ENCODE data around the gene TEX10.
"Not testable (repeated sequence)": the region's sequence is repeated elsewhere in the genome, so short reads cannot be mapped to it uniquely, and the experiment has no call there.

TEX10 gene

GRCh38 chr9:100352727-100353505, at the start of gene TEX10:
Gene TEX10, minus strand, starts transcription at chr9:100352942. Its CDS starts 3,579 bp downstream, at chr9:100349363.
- peak; percentile 88 for DNase-seq

DNA sequence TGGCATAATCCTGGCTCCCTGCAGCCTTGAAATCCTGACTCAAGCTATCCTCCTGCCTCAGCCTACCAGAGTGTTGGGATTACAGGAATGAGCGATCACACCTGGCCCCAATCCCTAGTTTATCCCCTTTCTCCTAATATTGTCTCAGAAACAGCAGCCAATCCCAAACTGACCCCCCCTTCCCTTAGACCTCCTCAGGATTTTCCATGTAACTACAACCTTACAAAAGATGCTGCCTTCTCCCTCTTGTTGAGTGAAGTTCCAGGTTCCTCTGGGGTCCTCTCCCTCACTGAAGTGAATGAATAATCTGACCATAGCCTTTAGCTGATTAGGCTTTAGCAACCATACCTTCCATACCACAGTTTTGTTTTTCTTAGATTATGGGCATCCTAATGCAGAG, 48.3 kb upstream of the TEX10 start:
- DNase-seq, result no peak

DNA sequence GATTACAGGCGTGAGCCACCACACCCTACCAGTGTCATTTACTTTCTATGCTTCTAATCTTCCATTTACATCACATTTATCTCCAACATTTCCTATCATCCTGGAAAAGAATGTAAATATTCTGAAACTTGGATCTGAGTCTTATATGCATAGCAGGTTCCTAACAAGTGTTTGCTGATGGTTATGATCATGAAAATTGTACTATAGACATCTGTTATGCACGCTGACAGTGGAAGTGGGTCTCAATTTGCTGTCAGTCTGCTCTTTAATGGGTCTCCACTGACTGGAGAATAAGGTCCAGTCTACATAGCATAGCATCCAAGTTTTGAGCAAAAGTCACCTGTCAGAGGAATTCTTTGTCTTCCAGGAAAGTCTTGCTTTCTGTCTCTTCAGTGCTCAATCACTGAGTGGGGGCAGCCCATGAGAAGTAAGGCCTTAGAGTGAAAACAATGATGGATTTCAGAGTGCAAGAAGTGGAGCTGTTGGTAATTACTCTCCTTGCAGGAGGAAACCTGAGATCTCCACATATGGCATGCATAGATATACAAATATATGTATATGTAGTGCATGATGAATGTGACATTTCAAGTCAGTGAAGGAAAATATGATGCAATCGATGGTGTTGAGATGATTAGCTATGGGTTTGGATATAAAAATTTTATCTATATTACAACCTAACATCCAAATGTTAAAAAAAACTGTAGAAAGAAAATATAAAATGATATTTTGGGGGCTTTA, 45.0 kb upstream of the TEX10 start:
- no peak for DNase-seq

DNA sequence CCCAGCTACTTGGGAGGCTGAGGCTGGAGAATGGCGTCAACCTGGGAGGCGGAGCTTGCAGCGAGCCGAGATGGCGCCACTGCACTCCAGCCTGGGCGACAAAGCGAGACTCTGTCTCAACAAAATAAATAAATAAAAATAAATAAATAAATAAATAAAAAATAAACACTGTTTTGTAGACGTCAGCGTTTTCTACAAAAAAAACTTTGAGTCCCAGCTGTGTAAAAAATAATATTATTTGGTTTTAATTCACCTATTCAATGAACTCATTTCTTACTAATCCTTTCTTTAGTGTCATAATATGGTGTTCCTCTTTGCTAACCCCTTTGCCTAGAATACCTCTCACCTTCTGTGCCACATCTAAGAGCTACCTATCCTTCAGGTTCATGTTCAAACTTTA, 44.0 kb upstream of the TEX10 start:
- DNase-seq, result no peak

- no peak for DNase-seq
Measured at GRCh38 chr9:100394816-100395215, 42.1 kb upstream of the TEX10 start.

- DNase-seq, result no peak
Measured at GRCh38 chr9:100394032-100394695, 41.4 kb upstream of the TEX10 start.

DNA sequence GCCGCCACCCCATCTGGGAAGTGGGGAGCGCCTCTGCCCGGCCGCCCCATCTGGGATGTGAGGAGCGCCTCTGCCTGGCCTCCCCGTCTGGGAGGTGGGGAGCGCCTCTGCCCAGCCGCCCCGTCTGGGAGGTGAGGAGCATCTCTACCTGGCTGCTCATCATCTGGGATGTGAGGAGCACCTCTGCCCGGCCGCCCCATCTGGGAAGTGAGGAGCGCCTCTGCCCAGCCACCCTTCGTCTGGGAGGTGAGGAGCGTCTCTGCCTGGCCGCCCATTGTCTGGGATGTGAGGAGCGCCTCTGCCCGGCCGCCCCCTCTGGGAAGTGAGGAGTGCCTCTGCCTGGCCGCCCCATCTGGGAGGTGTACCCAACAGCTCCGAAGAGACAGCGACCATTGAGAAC, 40.2 kb upstream of the TEX10 start:
- DNase-seq, result not testable (repeated sequence)

- DNase-seq, result no peak
Measured at GRCh38 chr9:100379862-100380261, 27.1 kb upstream of the TEX10 start.

GRCh38 chr9:100377015-100377414, 24.3 kb upstream of the TEX10 start:
- DNase-seq, result no peak

GRCh38 chr9:100375658-100376057, 22.9 kb upstream of the TEX10 start:
- DNase-seq, result no peak

DNA sequence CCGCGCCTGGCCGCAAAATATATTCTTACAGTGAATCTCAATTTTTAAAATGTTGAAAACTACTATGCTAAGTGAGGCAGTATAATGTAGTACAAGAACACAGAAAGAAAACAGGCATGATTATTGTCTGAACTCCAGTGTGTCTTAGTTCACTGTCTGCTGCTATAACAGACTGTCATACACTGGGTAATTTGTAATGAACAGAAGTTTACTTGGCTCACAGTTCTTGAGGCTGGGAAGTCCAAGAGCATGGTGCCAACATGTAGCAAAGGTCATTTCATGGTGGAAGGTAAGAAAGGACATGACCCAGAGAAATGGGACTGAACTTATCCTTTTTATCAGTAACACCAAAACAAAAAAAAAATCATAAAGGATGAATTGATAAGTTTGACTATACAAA, 19.9 kb upstream of the TEX10 start:
- no peak for DNase-seq

DNA sequence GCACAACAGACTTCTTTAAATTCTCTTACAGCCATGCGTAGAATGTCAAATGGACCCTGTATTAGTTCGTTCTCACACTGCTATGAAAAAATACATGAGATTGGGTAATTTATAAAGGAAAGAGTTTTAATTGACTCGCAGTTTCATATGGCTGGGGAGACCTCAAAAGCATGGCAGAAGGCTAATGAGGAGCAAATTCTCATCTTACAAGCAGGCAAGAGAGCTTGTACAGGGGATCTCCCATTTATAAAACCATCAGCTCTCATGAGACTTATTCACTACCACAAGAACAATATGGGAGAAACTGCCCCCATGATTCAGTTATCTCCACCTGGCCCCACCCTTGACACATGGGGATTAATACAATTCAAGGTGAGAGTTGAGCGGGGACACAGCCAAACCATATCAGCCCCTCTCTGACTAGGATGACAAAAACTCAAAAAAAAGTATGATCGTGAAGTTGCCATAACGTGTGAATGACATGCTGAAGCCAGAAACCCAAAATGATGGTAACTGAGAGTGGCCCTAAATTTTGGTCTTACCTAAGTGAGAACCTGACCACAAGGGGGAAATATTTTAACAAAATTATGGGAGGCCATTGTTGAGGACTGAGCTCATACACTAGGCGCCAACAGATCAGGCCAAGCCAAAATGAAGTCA, 17.5 kb upstream of the TEX10 start:
- no peak for DNase-seq

- DNase-seq, result no peak
Measured at GRCh38 chr9:100368672-100369071, 15.9 kb upstream of the TEX10 start.

DNA sequence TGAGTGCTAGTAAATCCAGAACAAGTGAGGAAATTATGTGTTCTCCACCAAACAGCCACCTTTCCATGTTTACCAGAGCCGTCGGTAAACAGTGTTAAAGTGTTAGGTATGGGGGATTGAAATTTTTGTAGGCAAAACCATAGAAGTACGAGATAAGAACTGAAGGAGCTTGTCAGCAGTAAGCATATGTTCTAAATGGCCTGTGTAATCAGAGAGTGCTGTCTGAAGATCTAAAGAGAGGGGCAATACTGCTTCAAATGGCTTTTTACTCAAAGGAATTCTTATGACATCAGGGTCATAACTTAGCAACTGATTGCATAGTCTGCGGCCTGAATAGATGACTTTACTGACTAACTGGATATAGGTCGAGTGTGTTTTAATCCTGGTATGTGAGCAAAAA, 13.4 kb upstream of the TEX10 start:
- DNase-seq, result no peak

DNA sequence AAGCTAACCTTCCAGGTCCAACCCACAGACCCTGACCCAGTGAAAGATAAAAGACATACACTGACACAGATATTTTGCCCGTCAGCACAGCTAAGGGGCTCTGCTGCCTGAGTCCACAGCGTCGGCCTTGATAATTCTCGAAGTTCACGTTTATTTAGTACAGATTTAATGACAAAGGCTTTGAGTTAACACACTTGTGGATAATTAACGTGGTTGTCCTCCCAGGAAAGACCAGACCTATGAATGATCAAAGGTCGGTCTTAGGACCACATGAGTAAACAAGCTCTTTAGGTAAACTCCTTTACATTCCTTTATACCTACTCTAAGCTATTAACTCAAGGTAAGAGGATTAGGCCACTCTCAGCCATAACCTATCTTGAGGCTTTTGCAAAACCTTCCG, 11.3 kb upstream of the TEX10 start:
- no peak for DNase-seq

DNA sequence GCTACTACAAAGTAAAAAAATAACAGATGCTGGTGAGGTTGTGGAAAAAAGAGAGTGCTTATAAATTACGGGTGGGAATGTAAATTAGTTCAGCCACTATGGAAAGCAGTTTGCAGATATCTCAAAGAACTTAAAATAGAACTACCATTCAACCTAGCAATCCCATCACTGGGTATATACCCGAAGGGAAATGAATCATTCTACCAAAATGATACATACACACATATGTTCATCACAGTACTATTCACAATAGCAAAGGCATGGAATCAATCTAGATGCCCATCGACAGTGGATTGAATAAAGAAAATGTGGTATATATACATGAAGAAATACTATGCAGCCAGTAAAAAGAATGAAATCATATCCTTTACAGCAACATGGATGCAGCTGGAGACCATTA, 6.3 kb upstream of the TEX10 start:
- no peak for DNase-seq

DNA sequence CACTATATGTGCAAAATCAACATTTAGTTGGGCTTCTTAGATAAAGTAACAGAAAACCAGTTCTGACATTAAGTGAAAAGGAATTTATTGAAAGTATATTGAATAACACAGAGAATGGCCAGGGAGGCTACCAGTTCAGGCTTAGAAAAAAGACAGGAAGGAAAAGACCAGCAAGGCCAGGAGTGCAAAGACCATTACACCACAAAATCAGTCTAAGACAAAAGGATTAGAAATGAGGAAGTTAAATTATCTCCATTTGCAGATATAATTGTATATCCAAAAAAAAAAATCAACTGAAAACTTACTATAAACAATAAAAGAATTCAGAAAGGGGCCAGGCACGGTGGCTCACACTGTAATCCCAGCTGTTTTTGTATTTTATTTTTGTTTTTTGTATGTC, 4.8 kb upstream of the TEX10 start:
- no peak for DNase-seq

GRCh38 chr9:100355561-100355960, 2.8 kb upstream of the TEX10 start:
- no peak for DNase-seq

GRCh38 chr9:100354121-100354800, 1.5 kb upstream of the TEX10 start:
- DNase-seq, result no peak

DNA sequence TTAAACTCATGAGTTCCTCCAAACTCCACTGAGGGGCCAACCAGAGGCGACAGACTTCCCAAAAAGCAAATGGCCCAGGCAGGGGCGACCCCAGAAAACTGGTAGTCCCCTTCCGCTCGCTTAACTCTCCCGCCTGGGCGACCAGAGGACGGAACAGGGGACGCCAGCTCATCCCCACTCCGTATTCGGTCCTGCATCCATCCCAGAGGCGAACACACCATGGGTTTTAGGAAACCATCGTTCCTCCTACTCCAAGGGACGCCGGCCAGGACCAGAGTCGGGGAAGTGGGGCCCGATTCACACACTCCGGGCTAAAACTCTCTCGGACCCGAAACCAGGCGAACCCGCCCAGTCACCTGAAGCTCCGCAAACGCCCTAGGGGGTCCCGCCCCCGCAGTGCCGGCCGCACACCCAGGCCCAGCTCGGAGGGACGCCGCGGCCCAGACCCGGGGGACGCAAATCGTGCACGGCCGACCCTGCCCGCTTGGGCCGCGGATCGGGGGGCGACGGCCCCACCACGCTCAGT, 478 bp downstream of the TEX10 start:
- peak; percentile 33 for DNase-seq

GRCh38 chr9:100351508-100351907, 1.2 kb downstream of the TEX10 start:
- DNase-seq, result no peak

- no peak for DNase-seq
Measured at GRCh38 chr9:100350188-100350587, 2.6 kb downstream of the TEX10 start.

GRCh38 chr9:100346836-100347235, 5.9 kb downstream of the TEX10 start:
- no peak for DNase-seq

Data from stimulated activated CD4-positive, alpha-beta T cell treated with anti-CD3 and anti-CD28 coated beads, Interleukin-4, amount 100 ng/mL, for 1 hour (primary cell).